OCI-LY3 (cell line): ENCODE measurements around the gene RPE65.

Source experiments
- H2AFZ ChIP-seq: fragments of 200-600, 300-600 bp; shearing (Covaris generic); 2 replicates; pipeline ENCODE4 v1.6.0; 2014; ENCODE audit warnings: antibody characterized with exemption, low read depth, low read length
- H3K27ac ChIP-seq: fragments of 200-600, 300-600 bp; sonication (generic); 2 replicates; pipeline ENCODE4 v1.5.1; 2014; ENCODE audit warnings: mild to moderate bottlenecking, low read length, moderate library complexity, mixed read lengths
- H3K27me3 ChIP-seq: fragments of 200-600, 300-600 bp; sonication (generic); 2 replicates; pipeline ENCODE4 v1.6.1; 2014; ENCODE audit warnings: low read depth, low read length, mixed read lengths
- H3K36me3 ChIP-seq: fragments of 200-600, 300-600 bp; sonication (generic); replicated peaks from 2 replicates; pipeline ENCODE3; 2014; ENCODE audit warnings: low read depth, low read length, mixed read lengths
- H3K4me1 ChIP-seq: fragments of 300-600, 200-600 bp; sonication (generic); 2 replicates; pipeline ENCODE4 v1.6.1; 2014; ENCODE audit warnings: low read length, mixed read lengths
- H3K4me2 ChIP-seq: fragments of 200-600, 300-600 bp; sonication (generic); 2 replicates; pipeline ENCODE4 v1.6.1; 2014; ENCODE audit warnings: low read length, mixed read lengths
- H3K4me3 ChIP-seq: fragments of 300-600, 200-600 bp; sonication (generic); 2 replicates; pipeline ENCODE4 v1.5.1; 2014; ENCODE audit warnings: antibody characterized with exemption, mild to moderate bottlenecking, low read length, moderate library complexity
- H3K79me2 ChIP-seq: fragments of 300-600, 200-600 bp; shearing (Covaris generic); 2 replicates; pipeline ENCODE4 v1.6.1; 2014; ENCODE audit warnings: mild to moderate bottlenecking, low read length, mixed read lengths
- H3K9ac ChIP-seq: fragments of 300-600, 200-600 bp; shearing (Covaris generic); 2 replicates; pipeline ENCODE4 v1.6.0; 2014; ENCODE audit warnings: mild to moderate bottlenecking, low read length, moderate library complexity
- H3K9me3 ChIP-seq: fragments of 200-600, 300-600 bp; shearing (Covaris generic); 2 replicates; pipeline ENCODE4 v1.6.1; 2014; ENCODE audit warnings: low read length, mixed read lengths; ENCODE audit not compliant: insufficient read depth
- H4K20me1 ChIP-seq: fragments of 200-600, 300-600 bp; sonication (generic); 2 replicates; pipeline ENCODE4 v1.6.1; 2016; ENCODE audit warnings: low read length, mixed read lengths; ENCODE audit not compliant: insufficient read depth
- EZH2phosphoT487 ChIP-seq: fragments of 200-600 bp; shearing (Covaris generic); IDR thresholded peaks from 2 replicates; pipeline ENCODE4 v1.6.1; 2018; ENCODE audit warnings: antibody characterized with exemption, mixed run types, low read depth
- TF ChIP-seq, protein P1 (sequence below): fragments of 200-600, 300-600 bp; sonication (generic); IDR thresholded peaks from 2 replicates; pipeline ENCODE4 v1.5.1; 2014; ENCODE audit warnings: antibody characterized with exemption, low read length, low read depth

RPE65 gene

DNA sequence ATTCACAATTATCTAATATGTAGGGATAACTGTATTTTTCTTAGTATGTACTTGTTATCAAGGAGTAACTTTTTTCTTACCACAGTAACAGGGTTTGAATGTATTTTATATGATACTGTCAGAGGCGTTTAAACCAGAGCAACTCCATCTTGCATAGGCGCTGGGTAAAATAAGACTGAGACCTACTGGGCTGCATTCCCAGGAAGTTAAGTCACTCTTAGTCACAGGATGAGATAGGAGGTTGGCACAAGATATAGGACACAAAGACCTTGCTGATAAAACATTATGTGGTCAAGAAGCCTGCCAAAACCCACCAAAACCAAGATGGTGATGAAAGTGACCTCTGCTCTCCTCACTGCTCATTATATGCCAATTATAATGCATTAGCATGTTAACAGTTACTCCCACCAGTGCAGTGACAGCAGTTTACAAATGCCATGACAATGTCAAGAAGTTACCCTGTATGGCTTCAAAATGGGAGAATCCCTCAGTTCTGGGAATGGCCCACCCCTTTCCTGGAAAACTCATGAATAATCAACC lies 64.8 kb downstream of the RPE65 start:
- no peaks in the 10 kb centered on the region for H3K9me3 ChIP-seq
- H3K9ac ChIP-seq = no peak overlapping the region
- no peaks in the 10 kb centered on the region for H3K4me1 ChIP-seq
- H3K79me2 ChIP-seq = no peaks in the 10 kb centered on the region
- H3K27me3 ChIP-seq = no peaks in the 10 kb centered on the region
- H3K4me2 ChIP-seq = no peak overlapping the region
- H3K4me3 ChIP-seq = no peak overlapping the region
- TF ChIP-seq, protein P1, sequence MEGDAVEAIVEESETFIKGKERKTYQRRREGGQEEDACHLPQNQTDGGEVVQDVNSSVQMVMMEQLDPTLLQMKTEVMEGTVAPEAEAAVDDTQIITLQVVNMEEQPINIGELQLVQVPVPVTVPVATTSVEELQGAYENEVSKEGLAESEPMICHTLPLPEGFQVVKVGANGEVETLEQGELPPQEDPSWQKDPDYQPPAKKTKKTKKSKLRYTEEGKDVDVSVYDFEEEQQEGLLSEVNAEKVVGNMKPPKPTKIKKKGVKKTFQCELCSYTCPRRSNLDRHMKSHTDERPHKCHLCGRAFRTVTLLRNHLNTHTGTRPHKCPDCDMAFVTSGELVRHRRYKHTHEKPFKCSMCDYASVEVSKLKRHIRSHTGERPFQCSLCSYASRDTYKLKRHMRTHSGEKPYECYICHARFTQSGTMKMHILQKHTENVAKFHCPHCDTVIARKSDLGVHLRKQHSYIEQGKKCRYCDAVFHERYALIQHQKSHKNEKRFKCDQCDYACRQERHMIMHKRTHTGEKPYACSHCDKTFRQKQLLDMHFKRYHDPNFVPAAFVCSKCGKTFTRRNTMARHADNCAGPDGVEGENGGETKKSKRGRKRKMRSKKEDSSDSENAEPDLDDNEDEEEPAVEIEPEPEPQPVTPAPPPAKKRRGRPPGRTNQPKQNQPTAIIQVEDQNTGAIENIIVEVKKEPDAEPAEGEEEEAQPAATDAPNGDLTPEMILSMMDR = no peak
- TF ChIP-seq EZH2phosphoT487 = no peak
- H3K36me3 ChIP-seq = no peaks in the 10 kb centered on the region
- no peak overlapping the region for H3K27ac ChIP-seq
- no peak overlapping the region for H2AFZ ChIP-seq
- H4K20me1 ChIP-seq = no peaks in the 10 kb centered on the region

DNA sequence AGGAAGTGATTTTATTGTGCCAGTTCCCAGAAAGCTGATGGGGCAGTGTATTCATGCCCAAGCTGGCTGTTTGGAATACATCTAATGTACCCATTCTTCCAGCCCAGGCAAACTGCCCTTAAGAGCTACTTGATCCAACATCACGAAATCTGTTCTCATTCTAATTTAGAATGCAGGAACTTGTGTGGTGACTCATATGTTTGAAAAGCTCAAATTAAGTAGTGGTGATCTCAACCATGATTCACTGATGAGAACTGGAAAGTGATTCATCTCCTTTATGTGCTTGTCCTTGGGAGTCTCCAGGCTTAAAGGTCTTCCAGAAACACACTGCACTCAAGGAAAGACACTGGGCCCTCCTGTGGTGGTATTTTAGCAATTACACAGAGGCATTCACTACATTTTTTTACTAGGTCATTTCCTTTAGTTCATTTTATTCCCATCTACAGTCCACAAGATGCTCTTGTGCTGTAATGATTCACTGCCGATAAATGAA lies 65.4 kb downstream of the RPE65 start:
- Histone ChIP-seq H3K27me3 (no peaks in the 10 kb centered on the region), H3K4me1 (no peaks in the 10 kb centered on the region), H3K9me3 (no peaks in the 10 kb centered on the region), H3K27ac (no peak overlapping the region), H3K79me2 (no peaks in the 10 kb centered on the region), H2AFZ (no peak overlapping the region), H3K9ac (no peak overlapping the region), H3K4me2 (no peak overlapping the region), H3K4me3 (no peak overlapping the region), H3K36me3 (no peaks in the 10 kb centered on the region), H4K20me1 (no peaks in the 10 kb centered on the region)
- TF ChIP-seq, protein P1 = no peak
- TF ChIP-seq EZH2phosphoT487 = no peak

DNA sequence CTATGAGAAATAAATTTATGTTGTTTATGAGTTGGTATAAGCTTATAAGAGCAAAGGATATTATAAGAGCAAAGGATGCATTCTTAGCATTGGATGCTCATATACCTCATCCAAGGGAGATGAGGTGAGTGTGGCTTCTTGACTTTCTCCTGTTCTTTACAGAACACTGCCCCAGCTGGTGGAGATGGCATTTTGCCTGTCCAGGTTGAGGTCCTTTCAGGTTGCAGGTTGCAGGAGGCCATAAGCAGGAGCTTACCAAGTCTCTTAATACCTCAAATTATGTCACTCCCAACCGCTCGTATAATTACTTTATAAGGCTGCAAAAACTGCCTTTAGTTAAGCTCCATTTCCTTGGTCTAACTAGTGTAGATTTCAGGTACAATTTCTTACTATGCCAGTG lies 66.7 kb downstream of the RPE65 start:
- Histone ChIP-seq H3K4me1 (no peaks in the 10 kb centered on the region), H3K9ac (no peak overlapping the region), H2AFZ (no peak overlapping the region), H4K20me1 (no peaks in the 10 kb centered on the region), H3K27me3 (no peaks in the 10 kb centered on the region), H3K4me3 (no peak overlapping the region), H3K36me3 (no peaks in the 10 kb centered on the region), H3K4me2 (no peak overlapping the region), H3K27ac (no peak overlapping the region), H3K9me3 (no peaks in the 10 kb centered on the region), H3K79me2 (no peaks in the 10 kb centered on the region)
- no peak for TF ChIP-seq EZH2phosphoT487
- TF ChIP-seq, protein P1 = no peak

DNA sequence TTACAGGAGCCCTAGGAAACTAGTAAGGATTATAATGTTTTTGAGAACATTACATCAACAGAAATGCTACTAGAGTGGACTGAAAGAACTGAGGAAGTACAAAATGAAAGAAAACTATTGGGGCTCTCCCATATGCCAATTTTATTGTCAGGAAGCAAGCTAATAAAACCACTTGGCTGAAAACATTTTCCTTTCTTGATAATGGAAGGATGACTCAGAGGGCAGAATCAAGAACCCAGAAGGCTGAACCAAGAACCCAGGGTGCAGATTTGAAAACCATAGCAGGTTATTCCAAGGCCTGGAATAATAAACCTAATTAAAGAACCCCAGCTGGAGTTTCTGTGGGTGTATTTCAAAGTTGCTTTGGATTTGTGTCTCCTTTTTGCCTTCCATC lies 70.7 kb downstream of the RPE65 start:
- Histone ChIP-seq H2AFZ (no peak overlapping the region), H3K27ac (no peak overlapping the region), H3K4me2 (no peak overlapping the region), H4K20me1 (no peaks in the 10 kb centered on the region), H3K4me1 (no peaks in the 10 kb centered on the region), H3K79me2 (no peaks in the 10 kb centered on the region), H3K9ac (no peak overlapping the region), H3K27me3 (no peaks in the 10 kb centered on the region), H3K9me3 (no peaks in the 10 kb centered on the region), H3K36me3 (no peaks in the 10 kb centered on the region), H3K4me3 (no peak overlapping the region)
- TF ChIP-seq EZH2phosphoT487 = no peak
- TF ChIP-seq, protein P1 = no peak
